HG03457 (cell line): ENCODE data around the gene ZNF543.

Source experiments
- ATAC-seq: cut with Tn5 transposase; IDR thresholded peaks from one replicate; pipeline ENCODE4 v1.9.1; 2021; ENCODE audit warnings: moderate number of reproducible peaks; ENCODE audit not compliant: unreplicated experiment

Gene ZNF543

GRCh38 chr19:57377498-57378146 lies 57.4 kb downstream of the ZNF543 start:
- no peak for ATAC-seq
